H9 (cell line): Measurements from ENCODE around the gene TK2. TPM values are rescaled to one million over a fixed set of nuclear protein-coding genes. Genes with fewer than 3 reads are reported as not detected.

Experiments
- DNase-seq: peaks from one replicate; pipeline ENCODE4 v3.0.0-alpha.2; 2017
- H2AFZ ChIP-seq: one replicate; pipeline ENCODE4 v1.6.1; 2013; ENCODE audit warnings: mild to moderate bottlenecking, low read length, control low read depth, moderate library complexity
- H2AK5ac ChIP-seq: 2 replicates; pipeline ENCODE4 v1.6.1; 2013; ENCODE audit warnings: low read length, control low read depth, mixed read lengths; ENCODE audit not compliant: insufficient read length
- H2BK120ac ChIP-seq: one replicate; pipeline ENCODE4 v1.6.1; 2013; ENCODE audit warnings: low read depth, mild to moderate bottlenecking, low read length, control low read depth, inconsistent platforms; ENCODE audit not compliant: poor library complexity, severe bottlenecking
- H2BK12ac ChIP-seq: 2 replicates; pipeline ENCODE4 v1.6.1; 2013; ENCODE audit warnings: low read length, control low read depth, mixed read lengths, low read depth; ENCODE audit not compliant: insufficient read length
- H2BK15ac ChIP-seq: 2 replicates; pipeline ENCODE4 v1.6.1; 2013; ENCODE audit warnings: low read depth, low read length, control low read depth
- H2BK20ac ChIP-seq: one replicate; pipeline ENCODE4 v1.6.1; 2013; ENCODE audit warnings: low read depth, mild to moderate bottlenecking, low read length, control low read depth, inconsistent platforms; ENCODE audit not compliant: poor library complexity, severe bottlenecking
- H2BK5ac ChIP-seq: 2 replicates; pipeline ENCODE4 v1.6.1; 2013; ENCODE audit warnings: low read length, control low read depth, mixed read lengths; ENCODE audit not compliant: insufficient read length
- H3K14ac ChIP-seq: 2 replicates; pipeline ENCODE4 v1.6.1; 2013; ENCODE audit warnings: low read length, control low read depth; ENCODE audit not compliant: insufficient read depth
- H3K18ac ChIP-seq: 2 replicates; pipeline ENCODE4 v1.6.1; 2013; ENCODE audit warnings: low read depth, mild to moderate bottlenecking, mixed read lengths, low read length, control low read depth; ENCODE audit not compliant: insufficient read length
- H3K23ac ChIP-seq: 2 replicates; pipeline ENCODE4 v1.6.1; 2013; ENCODE audit warnings: low read length, control low read depth, mixed read lengths, low read depth; ENCODE audit not compliant: insufficient read length
- H3K23me2 ChIP-seq: 2 replicates; pipeline ENCODE4 v1.6.1; 2013; ENCODE audit warnings: low read depth, mild to moderate bottlenecking, mixed read lengths, low read length, control low read depth; ENCODE audit not compliant: insufficient read length, poor library complexity, severe bottlenecking
- H3K27ac ChIP-seq: 2 replicates; pipeline ENCODE4 v1.5.1; 2013; ENCODE audit warnings: low read length, control low read depth, mixed read lengths, low read depth; ENCODE audit not compliant: insufficient read length
- H3K27me3 ChIP-seq: 2 replicates; pipeline ENCODE4 v1.6.1; 2013; ENCODE audit warnings: low read length, control low read depth, inconsistent platforms; ENCODE audit not compliant: insufficient read depth
- H3K4ac ChIP-seq: 2 replicates; pipeline ENCODE4 v1.6.1; 2013; ENCODE audit warnings: low read depth, mild to moderate bottlenecking, control low read depth, inconsistent platforms, low read length, moderate library complexity
- H3K4me1 ChIP-seq: 2 replicates; pipeline ENCODE4 v1.6.1; 2013; ENCODE audit warnings: low read length, control low read depth, inconsistent platforms; ENCODE audit not compliant: insufficient read depth
- H3K4me2 ChIP-seq: 2 replicates; pipeline ENCODE4 v1.6.1; 2013; ENCODE audit warnings: low read length, control low read depth, mixed read lengths; ENCODE audit not compliant: insufficient read length, insufficient read depth
- H3K56ac ChIP-seq: 2 replicates; pipeline ENCODE4 v1.6.1; 2013; ENCODE audit warnings: low read depth, mild to moderate bottlenecking, mixed read lengths, low read length, control low read depth; ENCODE audit not compliant: insufficient read length
- H3K79me1 ChIP-seq: 2 replicates; pipeline ENCODE4 v1.6.1; 2013; ENCODE audit warnings: low read depth, mild to moderate bottlenecking, moderate library complexity, low read length, control low read depth, inconsistent platforms; ENCODE audit not compliant: insufficient read depth, poor library complexity, severe bottlenecking
- H3K79me2 ChIP-seq: 2 replicates; pipeline ENCODE4 v1.6.1; 2013; ENCODE audit warnings: low read length, control low read depth, inconsistent platforms; ENCODE audit not compliant: insufficient read depth
- H3K9ac ChIP-seq: 2 replicates; pipeline ENCODE4 v1.6.1; 2013; ENCODE audit warnings: low read length, control low read depth, mixed read lengths; ENCODE audit not compliant: insufficient read length; ENCODE audit errors: extremely low read depth
- H3K9me3 ChIP-seq: one replicate; pipeline ENCODE4 v1.6.1; 2013; ENCODE audit warnings: low read depth, low read length, inconsistent platforms; ENCODE audit not compliant: control insufficient read depth
- H3T11ph ChIP-seq: one replicate; pipeline ENCODE4 v1.6.1; 2013; ENCODE audit warnings: mild to moderate bottlenecking, low read length, control low read depth, inconsistent platforms
- H4K20me1 ChIP-seq: one replicate; pipeline ENCODE4 v1.6.1; 2013; ENCODE audit not compliant: control insufficient read depth, insufficient read length, insufficient read depth
- H4K5ac ChIP-seq: 2 replicates; pipeline ENCODE4 v1.6.1; 2013; ENCODE audit warnings: low read depth, mild to moderate bottlenecking, mixed read lengths, low read length, control low read depth; ENCODE audit not compliant: insufficient read length
- H4K8ac ChIP-seq: replicated peaks from 2 replicates; pipeline ENCODE4 v1.6.1; 2013; ENCODE audit warnings: low read length, control low read depth, mixed read lengths, low read depth; ENCODE audit not compliant: insufficient read length
- H4K91ac ChIP-seq: 2 replicates; pipeline ENCODE4 v1.6.1; 2013; ENCODE audit warnings: low read depth, mild to moderate bottlenecking, moderate library complexity, mixed read lengths, low read length, control low read depth; ENCODE audit not compliant: insufficient read length
- H3K27ac Mint-ChIP-seq, 3 experiments: 2 replicates in 2 of 3; 3 replicates in 1 of 3; pipeline ENCODE4 v1.8.0; 2020 to 2021; ENCODE audit warnings: mixed read lengths in 3 of 3, mild to moderate bottlenecking in 1 of 3, moderate library complexity in 1 of 3
- H3K27me3 Mint-ChIP-seq: 2 replicates; pipeline ENCODE4 v1.8.0; 2021; ENCODE audit warnings: low read depth, mild to moderate bottlenecking, moderate library complexity, mixed read lengths
- H3K36me3 Mint-ChIP-seq, 3 experiments: 2 replicates in 2 of 3; 3 replicates in 1 of 3; pipeline ENCODE4 v1.8.0; 2020 to 2021; ENCODE audit warnings: low read depth in 3 of 3, mixed read lengths in 3 of 3; ENCODE audit not compliant: insufficient read depth in 1 of 3
- H3K4me1 Mint-ChIP-seq, 2 experiments: 2 replicates each; pipeline ENCODE4 v1.8.0; 2020; ENCODE audit warnings: mixed read lengths in 2 of 2
- H3K4me3 Mint-ChIP-seq, 2 experiments: 2 replicates in 1 of 2; 3 replicates in 1 of 2; pipeline ENCODE4 v1.8.0; 2020 to 2021; ENCODE audit warnings: mild to moderate bottlenecking in 2 of 2, mixed read lengths in 2 of 2, moderate library complexity in 1 of 2
- H3K9me3 Mint-ChIP-seq, 2 experiments: 2 replicates in 1 of 2; 3 replicates in 1 of 2; pipeline ENCODE4 v1.8.0; 2020; ENCODE audit warnings: mild to moderate bottlenecking in 2 of 2, mixed read lengths in 2 of 2, moderate library complexity in 1 of 2
- CTCF ChIP-seq: fragments of 200-600 bp; sonication (generic); conservative IDR thresholded peaks from 3 replicates; pipeline ENCODE4 v1.8.0; 2021; ENCODE audit warnings: antibody characterized with exemption, mild to moderate bottlenecking
- WGBS: extraction: QIAGEN DNeasy Blood & Tissue Kit; methylation state at CpG from one replicate; pipeline ENCODE4 v1.1.7; 2013; ENCODE audit warnings: missing lambda C conversion rate, low lambda C conversion rate, mixed read lengths; ENCODE audit not compliant: insufficient read length; ENCODE audit errors: extremely low coverage; 5-methylcytosine and 5-hydroxymethylcytosine counted together
- total RNA-seq: library from RNA; stranded (reverse); gene quantifications from 2 replicates; pipeline ENCODE4 v1.2.1, GENCODE V29; 2021

TK2 gene
- total RNA-seq, 1 experiment from 2014 or later, result 5.2 TPM

GRCh38 chr16:66516509-66516807 lies 33.5 kb downstream of the TK2 start:
- no peak overlapping the region for H4K8ac ChIP-seq

More at GRCh38 chr16:66516509-66516807, 33.5 kb downstream of the TK2 start:
- no peak overlapping the region for H2BK12ac ChIP-seq
- H3T11ph ChIP-seq, result no peak overlapping the region
- WGBS, result no CpG with 5 or more reads among the region's 8 CpGs
- H3K27ac ChIP-seq, result no peak overlapping the region
- H3K36me3 Mint-ChIP-seq, result peaks cover 9 to 17% (median 12%) of the 10 kb centered on the region in 3 experiments; a peak in 6 of 7 replicates
- no peak overlapping the region for H4K91ac ChIP-seq
- H2BK120ac ChIP-seq, result no peak overlapping the region
- no peak overlapping the region for H3K18ac ChIP-seq
- peaks cover 7% of the 10 kb centered on the region for H3K27me3 Mint-ChIP-seq
- H3K27me3 ChIP-seq, result no peaks in the 10 kb centered on the region
- H2AK5ac ChIP-seq, result no peak overlapping the region
- H3K23ac ChIP-seq, result no peak overlapping the region
- TF ChIP-seq CTCF, result no peak
- no peak overlapping the region for H3K56ac ChIP-seq
- peaks cover 2 to 3% of the 10 kb centered on the region in 2 experiments; a peak in 2 of 5 replicates for H3K9me3 Mint-ChIP-seq
- H3K4me1 Mint-ChIP-seq, result peaks cover 37 to 44% of the 10 kb centered on the region in 2 experiments
- no peak overlapping the region for H3K14ac ChIP-seq
- DNase-seq, result no peak
- H3K4me3 Mint-ChIP-seq, result peak overlapping the region in 1 of 2 experiments; percentile 11; a peak in 1 of 5 replicates
- no peak overlapping the region for H3K4ac ChIP-seq
- no peaks in the 10 kb centered on the region for H3K79me1 ChIP-seq
- no peak overlapping the region for H2BK5ac ChIP-seq
- H2BK20ac ChIP-seq, result no peak overlapping the region
- no peaks in the 10 kb centered on the region for H3K9me3 ChIP-seq
- no peak overlapping the region for H2AFZ ChIP-seq
- no peaks in the 10 kb centered on the region for H4K20me1 ChIP-seq
- H3K9ac ChIP-seq, result no peak overlapping the region
- peak overlapping the region in 1 of 3 experiments; percentile 87; a peak in 1 of 7 replicates for H3K27ac Mint-ChIP-seq
- H3K4me2 ChIP-seq, result no peak overlapping the region
- no peak overlapping the region for H4K5ac ChIP-seq
- no peaks in the 10 kb centered on the region for H3K23me2 ChIP-seq
- H2BK15ac ChIP-seq, result no peak overlapping the region
- H3K4me1 ChIP-seq, result peaks cover 4% of the 10 kb centered on the region; the same call in 1 of the 2 replicates
- no peaks in the 10 kb centered on the region for H3K79me2 ChIP-seq
